ENCODE measurements around the gene MAST2.

MAST2 gene

GRCh38 chr1:45804669-45804969 is 1.2 kb downstream of the MAST2 start:
- Histone ChIP-seq H3K9ac (peak overlapping the region; percentile 69 to 83 (median 78); a peak in 19 of 22 replicates), H3K27me3 (no peaks in the 10 kb centered on the region), H3K4me2 (peak overlapping the region; percentile 83 to 96 (median 89)), H3K27ac (no peak overlapping the region), H3K9me3 (replicated peaks in 1 of 11) (peaks cover 0 to 5% (median 0%) of the 10 kb centered on the region in 11 experiments; a peak in 2 of 22 replicates), H4K20me1 (peaks cover 0 to 45% (median 7%) of the 10 kb centered on the region in 11 experiments; a peak in 8 of 22 replicates), H3K36me3 (peaks cover 0 to 29% (median 24%) of the 10 kb centered on the region in 11 experiments; a peak in 18 of 22 replicates), H3K4me3 (peak overlapping the region; percentile 62 to 82 (median 72)), H3K4me1 (peaks cover 25 to 36% (median 27%) of the 10 kb centered on the region in 10 experiments)
- no peak for TF ChIP-seq Cebpa-rat (IDR thresholded peaks at IDR 0.05)

GRCh38 chr1:45806129-45806528 is 2.7 kb downstream of the MAST2 start:
- Histone ChIP-seq H3K36me3 (peaks cover 0 to 29% (median 24%) of the 10 kb centered on the region in 11 experiments; a peak in 18 of 22 replicates), H3K27ac (no peak overlapping the region), H3K4me1 (peaks cover 25 to 36% (median 27%) of the 10 kb centered on the region in 10 experiments), H4K20me1 (peaks cover 0 to 51% (median 7%) of the 10 kb centered on the region in 11 experiments; a peak in 8 of 22 replicates), H3K27me3 (no peaks in the 10 kb centered on the region), H3K4me3 (no peak overlapping the region), H3K9ac (no peak overlapping the region), H3K4me2 (no peak overlapping the region), H3K9me3 (replicated peaks in 1 of 11) (peaks cover 0 to 5% (median 0%) of the 10 kb centered on the region in 11 experiments; a peak in 2 of 22 replicates)
- no peak for TF ChIP-seq Cebpa-rat (IDR thresholded peaks at IDR 0.05)

- H3K36me3 ChIP-seq = peaks cover 9 to 56% (median 44%) of the 10 kb centered on the region in 11 experiments; a peak in 20 of 22 replicates
- H4K20me1 ChIP-seq = peaks cover 0 to 42% (median 6%) of the 10 kb centered on the region in 11 experiments; a peak in 8 of 22 replicates
- H3K4me1 ChIP-seq = peaks cover 8 to 17% (median 8%) of the 10 kb centered on the region in 10 experiments
- no peak overlapping the region for H3K4me2 ChIP-seq
- peaks cover 0 to 5% (median 0%) of the 10 kb centered on the region in 11 experiments; a peak in 2 of 22 replicates for H3K9me3 ChIP-seq (replicated peaks in 1 of 11)
- H3K27me3 ChIP-seq = no peaks in the 10 kb centered on the region
- H3K4me3 ChIP-seq = no peak overlapping the region
- no peak for TF ChIP-seq Cebpa-rat (IDR thresholded peaks at IDR 0.05)
- no peak overlapping the region for H3K9ac ChIP-seq
- no peak overlapping the region for H3K27ac ChIP-seq
These were observed 6.3 kb downstream of the MAST2 start for GRCh38 chr1:45809761-45810160.

GRCh38 chr1:45814776-45815175 is 11.4 kb downstream of the MAST2 start:
- Histone ChIP-seq H4K20me1 (peaks cover 0 to 13% (median 0%) of the 10 kb centered on the region in 11 experiments; a peak in 2 of 22 replicates), H3K4me1 (peaks cover 0 to under 1% (median 0%) of the 10 kb centered on the region in 10 experiments; a peak in 1 of 20 replicates), H3K4me2 (no peak overlapping the region)

GRCh38 chr1:45815667-45816458 is 12.5 kb downstream of the MAST2 start:
- Histone ChIP-seq H3K27ac (no peak overlapping the region), H4K20me1 (peaks cover 0 to 8% (median 0%) of the 10 kb centered on the region in 11 experiments; a peak in 2 of 22 replicates), H3K4me3 (no peak overlapping the region), H3K36me3 (peaks cover 9 to 59% (median 40%) of the 10 kb centered on the region in 11 experiments; a peak in 19 of 22 replicates), H3K27me3 (no peaks in the 10 kb centered on the region), H3K4me2 (no peak overlapping the region), H3K9ac (no peak overlapping the region), H3K9me3 (replicated peaks in 1 of 11) (peaks cover 13 to 32% (median 24%) of the 10 kb centered on the region in 11 experiments; a peak in 21 of 22 replicates), H3K4me1 (peaks cover 0 to 11% (median 5%) of the 10 kb centered on the region in 10 experiments; a peak in 1 of 20 replicates)
- TF ChIP-seq Cebpa-rat (IDR thresholded peaks at IDR 0.05) = no peak

More at GRCh38 chr1:45814776-45815175, 11.4 kb downstream of the MAST2 start:
- H3K36me3 ChIP-seq = peaks cover 9 to 58% (median 40%) of the 10 kb centered on the region in 11 experiments; a peak in 18 of 22 replicates
- no peak for TF ChIP-seq Cebpa-rat (IDR thresholded peaks at IDR 0.05)
- H3K4me3 ChIP-seq = no peak overlapping the region
- H3K27ac ChIP-seq = no peak overlapping the region
- H3K9me3 ChIP-seq (replicated peaks in 1 of 11) = peaks cover 11 to 29% (median 20%) of the 10 kb centered on the region in 11 experiments; a peak in 21 of 22 replicates
- no peaks in the 10 kb centered on the region for H3K27me3 ChIP-seq
- no peak overlapping the region for H3K9ac ChIP-seq

- Histone ChIP-seq H3K9ac (no peak overlapping the region), H3K4me3 (no peak overlapping the region), H3K27ac (peak overlapping the region in 1 of 11 experiments; percentile 44; a peak in 1 of 22 replicates), H3K27me3 (no peaks in the 10 kb centered on the region), H3K9me3 (replicated peaks in 1 of 11) (peaks cover 21 to 40% (median 32%) of the 10 kb centered on the region in 11 experiments; a peak in 21 of 22 replicates), H3K4me1 (peaks cover 0 to 12% (median 6%) of the 10 kb centered on the region in 10 experiments; a peak in 4 of 20 replicates), H4K20me1 (peaks cover 0 to 8% (median 0%) of the 10 kb centered on the region in 11 experiments; a peak in 3 of 22 replicates), H3K36me3 (peaks cover 7 to 51% (median 35%) of the 10 kb centered on the region in 11 experiments), H3K4me2 (peak overlapping the region in 3 of 11 experiments; percentile 2 to 7 (median 3); a peak in 2 of 22 replicates)
- TF ChIP-seq Cebpa-rat (IDR thresholded peaks at IDR 0.05) = no peak
These were observed 16.8 kb downstream of the MAST2 start for GRCh38 chr1:45820173-45820572.

- H3K9me3 ChIP-seq (replicated peaks in 1 of 11) = peaks cover 21 to 40% (median 32%) of the 10 kb centered on the region in 11 experiments; a peak in 21 of 22 replicates
- peaks cover 0 to 8% (median 0%) of the 10 kb centered on the region in 11 experiments; a peak in 3 of 22 replicates for H4K20me1 ChIP-seq
- H3K4me3 ChIP-seq = no peak overlapping the region
- TF ChIP-seq Cebpa-rat (IDR thresholded peaks at IDR 0.05) = no peak
- peaks cover 13 to 54% (median 41%) of the 10 kb centered on the region in 11 experiments for H3K36me3 ChIP-seq
- peaks cover 0 to 12% (median 6%) of the 10 kb centered on the region in 10 experiments; a peak in 4 of 20 replicates for H3K4me1 ChIP-seq
- H3K27ac ChIP-seq = peak overlapping the region in 1 of 11 experiments; percentile 44; a peak in 1 of 22 replicates
- H3K27me3 ChIP-seq = no peaks in the 10 kb centered on the region
- no peak overlapping the region for H3K9ac ChIP-seq
- no peak overlapping the region for H3K4me2 ChIP-seq
These were observed 17.4 kb downstream of the MAST2 start for GRCh38 chr1:45820788-45821187.

- no peak overlapping the region for H3K9ac ChIP-seq
These were observed 19.2 kb downstream of the MAST2 start for GRCh38 chr1:45822644-45823043.

More at GRCh38 chr1:45822644-45823043, 19.2 kb downstream of the MAST2 start:
- no peaks in the 10 kb centered on the region for H3K27me3 ChIP-seq
- peaks cover 21 to 37% (median 29%) of the 10 kb centered on the region in 11 experiments; a peak in 21 of 22 replicates for H3K9me3 ChIP-seq (replicated peaks in 1 of 11)
- H3K4me1 ChIP-seq = peaks cover 0 to 12% (median 6%) of the 10 kb centered on the region in 10 experiments; a peak in 4 of 20 replicates
- no peak overlapping the region for H3K4me3 ChIP-seq
- TF ChIP-seq Cebpa-rat (IDR thresholded peaks at IDR 0.05) = no peak
- no peak overlapping the region for H3K27ac ChIP-seq
- H3K36me3 ChIP-seq = peaks cover 25 to 63% (median 44%) of the 10 kb centered on the region in 11 experiments
- no peak overlapping the region for H3K4me2 ChIP-seq
- H4K20me1 ChIP-seq = peaks cover 0 to 8% (median 0%) of the 10 kb centered on the region in 11 experiments; a peak in 3 of 22 replicates

Data from BLaER1 treated with 17β-estradiol and CSF1 and Interleukin-3, amounts not matched to agents 10 nM and 100 nM (cell line).